Central memory CD8-positive, alpha-beta T cell (primary cell): ENCODE data around the gene GAPDH.
"Not testable (repeated sequence)": the region's sequence is repeated elsewhere in the genome, so short reads cannot be mapped to it uniquely, and the experiment has no call there.

ENCODE experiments used
- ATAC-seq: fragments of 150-1000 bp; cut with Tn5 transposase; replicated peaks from 2 replicates; pipeline ENCODE4 v1.10.0; 2022; ENCODE audit warnings: mild to moderate bottlenecking, moderate FRiP score, moderate number of reproducible peaks; ENCODE audit not compliant: poor library complexity, severe bottlenecking; ENCODE audit errors: extremely low read depth
- DNase-seq, 2 donors: peaks; one replicate each; pipeline ENCODE4 v3.0.0; 2021; ENCODE audit warnings: low spot score in 2 of 2
- H3K27ac Mint-ChIP-seq: one replicate; pipeline ENCODE4 v1.8.0; 2022; ENCODE audit warnings: low read depth, mild to moderate bottlenecking, moderate library complexity, mixed read lengths
- H3K27me3 Mint-ChIP-seq: one replicate; pipeline ENCODE4 v1.8.0; 2022; ENCODE audit warnings: mixed read lengths
- H3K36me3 Mint-ChIP-seq: one replicate; pipeline ENCODE4 v1.8.0; 2022; ENCODE audit warnings: mild to moderate bottlenecking, moderate library complexity, mixed read lengths; ENCODE audit not compliant: insufficient read depth
- H3K4me1 Mint-ChIP-seq: one replicate; pipeline ENCODE4 v1.8.0; 2022; ENCODE audit warnings: mixed read lengths
- H3K4me3 Mint-ChIP-seq: one replicate; pipeline ENCODE4 v1.8.0; 2022; ENCODE audit warnings: mild to moderate bottlenecking, moderate library complexity, mixed read lengths
- H3K9me3 Mint-ChIP-seq: one replicate; pipeline ENCODE4 v1.8.0; 2022; ENCODE audit warnings: mixed read lengths

The GAPDH gene

GRCh38 chr12:6532927-6533652 lies 1.2 kb upstream of the GAPDH start:
- Mint-ChIP-seq H3K9me3 (no peaks in the 10 kb centered on the region), H3K27ac (peak overlapping the region; percentile 99), H3K27me3 (no peaks in the 10 kb centered on the region), H3K4me3 (peak overlapping the region; percentile 95), H3K36me3 (peaks cover 59% of the 10 kb centered on the region), H3K4me1 (peaks cover 55% of the 10 kb centered on the region)
- ATAC-seq (no peak), DNase-seq (no peak)

GRCh38 chr12:6533653-6533922 lies 729 bp upstream of the GAPDH start:
- peak overlapping the region; percentile 95 for H3K4me3 Mint-ChIP-seq
- H3K27me3 Mint-ChIP-seq = no peaks in the 10 kb centered on the region
- H3K9me3 Mint-ChIP-seq = no peaks in the 10 kb centered on the region
- DNase-seq (no peak), ATAC-seq (no peak)
- peak overlapping the region; percentile 99 for H3K27ac Mint-ChIP-seq
- H3K4me1 Mint-ChIP-seq = peaks cover 56% of the 10 kb centered on the region
- H3K36me3 Mint-ChIP-seq = peaks cover 62% of the 10 kb centered on the region

DNA sequence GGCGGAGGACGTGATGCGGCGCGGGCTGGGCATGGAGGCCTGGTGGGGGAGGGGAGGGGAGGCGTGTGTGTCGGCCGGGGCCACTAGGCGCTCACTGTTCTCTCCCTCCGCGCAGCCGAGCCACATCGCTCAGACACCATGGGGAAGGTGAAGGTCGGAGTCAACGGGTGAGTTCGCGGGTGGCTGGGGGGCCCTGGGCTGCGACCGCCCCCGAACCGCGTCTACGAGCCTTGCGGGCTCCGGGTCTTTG lies 303 bp downstream of the GAPDH start:
- peak overlapping the region; percentile 95 for H3K4me3 Mint-ChIP-seq
- no peak for ATAC-seq
- no peaks in the 10 kb centered on the region for H3K9me3 Mint-ChIP-seq
- DNase-seq = no peak
- no peaks in the 10 kb centered on the region for H3K27me3 Mint-ChIP-seq
- H3K4me1 Mint-ChIP-seq = peaks cover 60% of the 10 kb centered on the region
- H3K27ac Mint-ChIP-seq = peak overlapping the region; percentile 99
- peaks cover 68% of the 10 kb centered on the region for H3K36me3 Mint-ChIP-seq

GRCh38 chr12:6534945-6535696 lies 804 bp downstream of the GAPDH start:
- ATAC-seq (peak; percentile 11), DNase-seq (peak in 1 of 2 donors; percentile 52)
- Mint-ChIP-seq H3K4me3 (peak overlapping the region; percentile 95), H3K27me3 (no peaks in the 10 kb centered on the region), H3K4me1 (peaks cover 65% of the 10 kb centered on the region), H3K9me3 (no peaks in the 10 kb centered on the region), H3K27ac (peak overlapping the region; percentile 99), H3K36me3 (peaks cover 65% of the 10 kb centered on the region)

- Mint-ChIP-seq H3K9me3 (no peaks in the 10 kb centered on the region), H3K27ac (peak overlapping the region; percentile 99), H3K4me1 (peaks cover 70% of the 10 kb centered on the region), H3K4me3 (peak overlapping the region; percentile 95), H3K36me3 (peaks cover 66% of the 10 kb centered on the region), H3K27me3 (no peaks in the 10 kb centered on the region)
- DNase-seq (no peak), ATAC-seq (no peak)
Observed at GRCh38 chr12:6535697-6535946, 1.3 kb downstream of the GAPDH start.

- peak overlapping the region; percentile 95 for H3K4me3 Mint-ChIP-seq
- peaks cover 62% of the 10 kb centered on the region for H3K36me3 Mint-ChIP-seq
- H3K4me1 Mint-ChIP-seq = peaks cover 72% of the 10 kb centered on the region
- ATAC-seq (no peak), DNase-seq (no peak)
- no peaks in the 10 kb centered on the region for H3K27me3 Mint-ChIP-seq
- no peaks in the 10 kb centered on the region for H3K9me3 Mint-ChIP-seq
- H3K27ac Mint-ChIP-seq = peak overlapping the region; percentile 99
Observed at GRCh38 chr12:6535960-6536847, 1.9 kb downstream of the GAPDH start.

- DNase-seq (no peak), ATAC-seq (no peak)
- no peaks in the 10 kb centered on the region for H3K27me3 Mint-ChIP-seq
- peak overlapping the region; percentile 95 for H3K4me3 Mint-ChIP-seq
- no peaks in the 10 kb centered on the region for H3K9me3 Mint-ChIP-seq
- peak overlapping the region; percentile 99 for H3K27ac Mint-ChIP-seq
- peaks cover 59% of the 10 kb centered on the region for H3K36me3 Mint-ChIP-seq
- H3K4me1 Mint-ChIP-seq = peaks cover 69% of the 10 kb centered on the region
Observed at GRCh38 chr12:6536894-6537579, 2.7 kb downstream of the GAPDH start.

DNA sequence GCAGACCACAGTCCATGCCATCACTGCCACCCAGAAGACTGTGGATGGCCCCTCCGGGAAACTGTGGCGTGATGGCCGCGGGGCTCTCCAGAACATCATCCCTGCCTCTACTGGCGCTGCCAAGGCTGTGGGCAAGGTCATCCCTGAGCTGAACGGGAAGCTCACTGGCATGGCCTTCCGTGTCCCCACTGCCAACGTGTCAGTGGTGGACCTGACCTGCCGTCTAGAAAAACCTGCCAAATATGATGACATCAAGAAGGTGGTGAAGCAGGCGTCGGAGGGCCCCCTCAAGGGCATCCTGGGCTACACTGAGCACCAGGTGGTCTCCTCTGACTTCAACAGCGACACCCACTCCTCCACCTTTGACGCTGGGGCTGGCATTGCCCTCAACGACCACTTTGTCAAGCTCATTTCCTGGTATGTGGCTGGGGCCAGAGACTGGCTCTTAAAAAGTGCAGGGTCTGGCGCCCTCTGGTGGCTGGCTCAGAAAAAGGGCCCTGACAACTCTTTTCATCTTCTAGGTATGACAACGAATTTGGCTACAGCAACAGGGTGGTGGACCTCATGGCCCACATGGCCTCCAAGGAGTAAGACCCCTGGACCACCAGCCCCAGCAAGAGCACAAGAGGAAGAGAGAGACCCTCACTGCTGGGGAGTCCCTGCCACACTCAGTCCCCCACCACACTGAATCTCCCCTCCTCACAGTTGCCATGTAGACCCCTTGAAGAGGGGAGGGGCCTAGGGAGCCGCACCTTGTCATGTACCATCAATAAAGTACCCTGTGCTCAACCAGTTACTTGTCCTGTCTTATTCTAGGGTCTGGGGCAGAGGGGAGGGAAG lies 3.5 kb downstream of the GAPDH start:
- H3K4me1 Mint-ChIP-seq = peaks cover 62% of the 10 kb centered on the region
- ATAC-seq = not testable (repeated sequence)

GRCh38 chr12:6538420-6539313 lies 4.3 kb downstream of the GAPDH start:
- no peak for DNase-seq
- Mint-ChIP-seq H3K27me3 (no peaks in the 10 kb centered on the region), H3K27ac (peak overlapping the region; percentile 99), H3K4me1 (peaks cover 53% of the 10 kb centered on the region), H3K4me3 (no peak overlapping the region), H3K36me3 (peaks cover 52% of the 10 kb centered on the region), H3K9me3 (no peaks in the 10 kb centered on the region)
- no peak for ATAC-seq

More for the DNA sequence above, 3.5 kb downstream of the GAPDH start:
- peak; percentile 77 to 82 for DNase-seq
- H3K27me3 Mint-ChIP-seq, H3K9me3 Mint-ChIP-seq: not testable (repeated sequence)
- Mint-ChIP-seq H3K4me3 (peak overlapping the region; percentile 95), H3K27ac (peak overlapping the region; percentile 99), H3K36me3 (peaks cover 52% of the 10 kb centered on the region)

- H3K36me3 Mint-ChIP-seq = peaks cover 48% of the 10 kb centered on the region
- no peak overlapping the region for H3K27ac Mint-ChIP-seq
- no peaks in the 10 kb centered on the region for H3K9me3 Mint-ChIP-seq
- H3K4me1 Mint-ChIP-seq = peaks cover 48% of the 10 kb centered on the region
- no peaks in the 10 kb centered on the region for H3K27me3 Mint-ChIP-seq
- H3K4me3 Mint-ChIP-seq = no peak overlapping the region
- ATAC-seq (no peak), DNase-seq (no peak)
Observed at GRCh38 chr12:6539314-6539682, 5.0 kb downstream of the GAPDH start.

- DNase-seq = no peak
- ATAC-seq = no peak
- H3K9me3 Mint-ChIP-seq = no peaks in the 10 kb centered on the region
- no peaks in the 10 kb centered on the region for H3K27me3 Mint-ChIP-seq
- H3K4me3 Mint-ChIP-seq = peak overlapping the region; percentile 73
- peaks cover 46% of the 10 kb centered on the region for H3K36me3 Mint-ChIP-seq
- peaks cover 45% of the 10 kb centered on the region for H3K4me1 Mint-ChIP-seq
- peak overlapping the region; percentile 85 for H3K27ac Mint-ChIP-seq
Observed at GRCh38 chr12:6539707-6540134, 5.4 kb downstream of the GAPDH start.
